GM15510 (cell line): ENCODE results near the gene ALLC.

Source experiments
- POLR2A ChIP-seq: IDR thresholded peaks from 3 replicates; pipeline ENCODE4 v1.6.1; 2011; ENCODE audit warnings: borderline replicate concordance; ENCODE audit not compliant: insufficient read length; ENCODE audit errors: extremely low read depth

ALLC gene

DNA sequence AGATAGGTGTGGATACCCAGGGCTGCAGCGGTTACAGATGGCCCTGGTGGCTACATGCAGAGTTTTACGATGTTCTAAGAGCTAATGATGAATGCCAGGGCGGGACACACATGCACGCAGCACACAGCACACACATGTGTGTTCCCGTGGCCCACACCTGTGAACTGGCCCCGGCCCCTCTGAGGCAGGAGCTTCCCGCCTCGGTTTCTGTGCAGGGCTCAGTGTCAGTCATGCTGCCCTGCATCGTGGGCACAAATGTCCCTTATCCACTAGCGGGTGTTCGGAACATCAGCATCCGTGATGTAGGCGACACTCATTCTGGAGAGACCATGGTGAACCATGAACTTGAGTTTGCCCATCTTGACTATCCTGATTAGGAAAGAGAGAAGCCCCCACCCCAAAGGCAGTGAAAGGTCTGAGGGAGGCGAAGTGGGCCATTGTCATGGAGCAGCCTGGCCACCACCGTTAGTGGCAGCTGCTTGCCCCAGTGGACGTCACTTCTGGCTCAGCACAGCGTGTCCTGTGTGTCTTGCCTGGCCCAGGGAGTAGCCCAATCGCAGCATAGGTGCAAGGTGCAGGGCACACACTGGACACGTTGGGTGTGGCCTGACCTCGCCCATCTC lies 89.1 kb downstream of the ALLC start:
- no peak for TF ChIP-seq POLR2A

DNA sequence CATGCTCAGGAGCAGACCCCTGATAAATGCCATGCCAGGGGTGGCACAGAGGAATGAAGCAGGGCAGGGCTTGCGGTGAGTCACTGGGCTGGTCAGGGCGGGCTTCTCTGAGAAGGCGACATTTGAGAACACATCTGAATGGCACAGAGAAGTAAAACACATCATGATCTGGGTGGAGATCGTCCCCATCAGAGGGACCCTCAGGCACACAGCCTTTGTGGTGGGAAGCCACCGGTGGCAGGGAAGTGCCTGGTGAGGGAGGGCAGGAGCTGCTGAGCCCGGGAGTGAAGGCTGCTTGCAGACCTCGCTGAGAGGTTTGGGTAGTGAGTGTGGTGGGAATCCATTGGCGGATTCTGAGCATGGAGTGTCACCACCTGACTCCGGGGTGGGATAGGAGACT lies 89.8 kb downstream of the ALLC start:
- no peak for TF ChIP-seq POLR2A

- no peak for TF ChIP-seq POLR2A
Measured at GRCh38 chr2:3749201-3749600, 91.2 kb downstream of the ALLC start.

GRCh38 chr2:3751251-3751650 lies 93.3 kb downstream of the ALLC start:
- no peak for TF ChIP-seq POLR2A

DNA sequence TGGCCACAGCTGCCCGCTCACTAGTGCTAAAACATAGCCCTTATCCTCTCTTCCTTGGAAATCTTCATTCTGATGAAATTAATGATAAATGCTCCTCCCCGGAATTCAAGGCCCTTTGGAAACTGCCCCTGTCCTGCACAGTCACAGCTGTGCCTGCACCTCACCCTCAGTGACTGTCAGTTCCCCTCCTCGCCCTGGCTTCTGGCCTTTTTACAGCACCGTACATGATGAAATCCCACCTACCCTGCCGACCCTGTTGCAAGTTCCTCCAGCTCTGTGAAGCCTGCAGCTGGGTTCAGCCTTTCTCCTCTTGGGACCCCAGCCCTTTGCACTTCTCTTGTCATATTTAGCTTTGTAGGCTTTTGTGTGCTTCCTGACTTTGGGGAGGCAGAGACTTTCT lies 93.8 kb downstream of the ALLC start:
- TF ChIP-seq POLR2A, result no peak
